ENCODE results near the gene DQX1. TPM values are rescaled to one million over a fixed set of nuclear protein-coding genes. Genes with fewer than 3 reads are reported as not detected.

Gene DQX1
- total RNA-seq, 1 experiment from 2014 or later, result 0.36 TPM

DNA sequence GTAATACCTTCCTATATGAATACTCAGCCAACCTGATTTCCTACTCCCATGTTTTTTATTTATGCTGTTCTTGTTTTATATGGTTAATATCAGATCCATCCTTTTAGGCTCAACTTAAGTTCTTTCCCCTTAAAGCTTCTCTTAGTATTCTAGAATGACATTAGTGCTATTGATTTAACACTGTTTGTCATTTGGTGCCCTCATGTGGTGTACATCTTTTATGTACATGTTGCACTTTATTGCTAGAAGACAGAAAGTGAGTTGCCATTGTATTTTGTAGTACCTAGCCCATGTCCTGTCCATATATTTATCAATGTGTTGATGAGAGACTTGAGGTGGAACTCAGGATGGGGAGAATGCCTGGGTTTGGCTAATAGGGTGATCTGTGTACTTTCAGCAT is 6.2 kb upstream of the DQX1 start:
- DNase-seq (ENCODE audit: low read depth), result peak; percentile 66

GRCh38 chr2:74531666-74532065 is 5.6 kb upstream of the DQX1 start:
- DNase-seq (ENCODE audit: low read depth), result no peak

DNA sequence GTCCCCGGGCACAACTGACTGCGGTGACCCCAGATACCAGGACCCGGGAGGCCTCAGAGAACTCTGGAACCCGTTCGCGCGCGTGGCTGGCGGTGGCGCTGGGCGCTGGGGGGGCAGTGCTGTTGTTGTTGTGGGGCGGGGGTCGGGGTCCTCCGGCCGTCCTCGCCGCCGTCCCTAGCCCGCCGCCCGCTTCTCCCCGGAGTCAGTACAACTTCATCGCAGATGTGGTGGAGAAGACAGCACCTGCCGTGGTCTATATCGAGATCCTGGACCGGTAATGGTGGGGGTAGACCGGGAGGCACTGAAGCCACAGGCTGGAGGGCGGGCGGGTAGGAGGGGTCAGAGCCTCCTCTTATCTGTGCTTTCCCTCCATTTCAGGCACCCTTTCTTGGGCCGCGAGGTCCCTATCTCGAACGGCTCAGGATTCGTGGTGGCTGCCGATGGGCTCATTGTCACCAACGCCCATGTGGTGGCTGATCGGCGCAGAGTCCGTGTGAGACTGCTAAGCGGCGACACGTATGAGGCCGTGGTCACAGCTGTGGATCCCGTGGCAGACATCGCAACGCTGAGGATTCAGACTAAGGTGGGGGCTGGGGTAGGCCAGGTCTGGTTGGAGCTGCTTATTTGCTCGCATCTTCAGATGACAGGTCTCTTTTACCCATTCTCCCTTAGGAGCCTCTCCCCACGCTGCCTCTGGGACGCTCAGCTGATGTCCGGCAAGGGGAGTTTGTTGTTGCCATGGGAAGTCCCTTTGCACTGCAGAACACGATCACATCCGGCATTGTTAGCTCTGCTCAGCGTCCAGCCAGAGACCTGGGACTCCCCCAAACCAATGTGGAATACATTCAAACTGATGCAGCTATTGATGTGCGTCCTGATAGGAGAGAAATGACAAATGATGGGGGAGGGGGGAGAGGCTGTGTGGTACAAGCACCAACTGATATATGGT is 4.5 kb upstream of the DQX1 start:
- peak; percentile 62 for DNase-seq (ENCODE audit: low read depth)

DNA sequence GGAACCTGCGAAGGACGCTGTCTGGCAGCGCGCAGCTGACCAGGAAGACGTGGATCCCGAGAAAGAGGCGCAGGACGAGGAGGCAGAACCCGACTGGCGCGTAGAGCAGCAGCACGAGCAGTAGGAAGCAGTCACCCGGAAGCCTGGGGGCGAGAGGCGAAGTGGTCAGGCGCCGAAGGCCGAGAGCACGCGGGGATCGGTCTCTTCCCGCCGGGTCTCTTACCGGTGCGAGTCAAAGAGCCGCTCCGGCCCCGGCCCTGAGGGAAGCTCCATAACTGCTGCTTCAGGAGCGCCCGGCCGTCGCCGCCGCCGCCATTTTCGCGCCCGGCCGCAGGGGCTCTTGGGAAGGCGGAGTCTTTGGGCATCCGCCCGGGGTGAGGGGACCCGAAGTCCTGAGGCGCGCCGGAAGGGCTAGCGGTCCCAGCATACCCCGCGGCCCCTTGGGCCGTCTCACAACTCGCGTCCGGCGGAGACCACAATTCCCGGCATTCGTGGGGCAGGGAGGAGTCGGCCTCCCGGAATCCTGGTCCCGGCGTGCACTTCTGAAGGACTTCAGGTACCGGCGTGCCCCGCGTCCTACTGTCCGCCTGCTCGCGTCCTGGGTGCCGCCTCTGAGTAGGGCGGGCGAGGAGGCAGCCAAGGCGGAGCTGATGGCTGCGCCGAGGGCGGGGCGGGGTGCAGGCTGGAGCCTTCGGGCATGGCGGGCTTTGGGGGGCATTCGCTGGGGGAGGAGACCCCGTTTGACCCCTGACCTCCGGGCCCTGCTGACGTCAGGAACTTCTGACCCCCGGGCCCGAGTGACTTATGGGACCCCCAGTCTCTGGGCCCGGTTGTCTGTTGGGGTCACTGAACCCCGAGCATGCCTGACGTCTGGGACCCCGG is 3.6 kb upstream of the DQX1 start, which contains the start of the genes AUP1 and HTRA2:
AUP1 (minus strand) TSS at position 350 of the 882 bp plus-strand sequence; CDS start at position 273, 77 bp downstream.
HTRA2 (plus strand) TSS at position 577 of the 882 bp plus-strand sequence; CDS start at position 651, 74 bp downstream.
- peak; percentile 99 for DNase-seq (ENCODE audit: low read depth)

DNA sequence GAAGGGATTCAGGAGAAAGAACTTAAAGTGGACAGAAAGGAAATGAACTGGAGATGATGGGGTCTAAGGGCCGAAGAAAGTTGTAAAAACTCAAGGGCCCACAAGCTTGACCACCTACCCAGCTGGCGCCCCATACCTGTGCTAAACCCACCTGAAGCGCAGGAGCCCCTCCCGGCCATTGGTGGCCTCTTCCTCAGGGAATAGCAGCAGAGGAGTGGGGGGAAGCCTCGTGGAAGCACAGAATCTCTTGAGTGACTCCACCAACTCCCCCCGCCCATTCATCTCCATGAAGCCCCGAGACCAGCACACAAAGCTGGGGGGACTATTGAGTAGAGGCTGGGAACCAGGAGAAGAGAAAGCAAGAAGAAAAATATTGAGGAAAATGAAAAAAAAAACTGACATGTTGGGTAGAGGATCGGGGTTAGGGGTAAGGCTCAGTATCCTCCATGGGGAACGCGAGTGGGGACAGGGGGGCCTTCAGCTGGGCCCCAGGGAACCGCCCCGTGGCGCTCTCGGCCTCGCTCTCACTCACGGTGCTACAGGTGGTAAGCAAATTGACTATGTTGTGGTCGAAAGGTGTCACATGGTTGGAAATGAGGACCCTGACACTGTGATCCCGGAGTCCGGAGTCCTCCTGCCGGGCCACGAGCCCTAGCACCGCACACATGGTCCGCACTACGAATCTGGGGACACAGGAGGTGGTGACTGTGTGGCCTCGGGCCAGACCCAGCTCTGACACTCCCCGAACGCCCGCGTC is 2.7 kb upstream of the DQX1 start:
- no peak for DNase-seq (ENCODE audit: low read depth)

- no peak for DNase-seq (ENCODE audit: low read depth)
Observed at GRCh38 chr2:74527741-74528140, 1.7 kb upstream of the DQX1 start.

DNA sequence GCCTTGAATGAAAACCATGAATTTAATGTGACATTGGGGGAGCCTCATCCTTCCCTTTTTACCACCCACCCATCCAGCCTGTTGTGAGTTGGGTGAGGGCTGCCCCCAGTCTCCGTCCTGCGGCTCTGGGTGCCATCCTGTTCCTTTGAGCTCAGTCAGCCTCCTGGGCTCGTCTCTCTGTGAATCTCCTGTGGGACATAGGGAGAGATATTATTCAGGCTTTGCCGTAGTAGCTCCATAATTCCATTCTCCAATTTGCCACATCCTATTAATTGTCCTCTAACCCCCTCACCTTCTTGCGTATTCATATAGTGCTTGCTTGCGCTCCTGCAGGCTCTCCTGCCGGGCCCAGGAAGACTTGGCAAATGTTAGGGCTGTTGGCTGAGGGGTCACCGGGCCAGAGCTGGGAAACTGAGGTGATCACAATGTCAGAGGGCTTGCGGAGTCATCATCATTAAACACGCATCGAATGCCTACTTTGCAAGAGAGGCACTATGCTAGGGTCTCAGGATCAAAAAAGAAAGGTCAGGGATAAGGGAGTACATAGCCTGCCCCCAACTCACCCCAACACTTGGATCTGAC is 709 bp upstream of the DQX1 start:
- DNase-seq (ENCODE audit: low read depth), result no peak

GRCh38 chr2:74524955-74525716 is 895 bp downstream of the DQX1 start:
- DNase-seq (ENCODE audit: low read depth), result no peak

- DNase-seq (ENCODE audit: low read depth), result no peak
Observed at GRCh38 chr2:74524005-74524404, 2.0 kb downstream of the DQX1 start.

GRCh38 chr2:74522516-74522915 is 3.5 kb downstream of the DQX1 start:
- DNase-seq (ENCODE audit: low read depth), result no peak

GRCh38 chr2:74516650-74517049 is 9.4 kb downstream of the DQX1 start:
- DNase-seq (ENCODE audit: low read depth), result no peak

DNA sequence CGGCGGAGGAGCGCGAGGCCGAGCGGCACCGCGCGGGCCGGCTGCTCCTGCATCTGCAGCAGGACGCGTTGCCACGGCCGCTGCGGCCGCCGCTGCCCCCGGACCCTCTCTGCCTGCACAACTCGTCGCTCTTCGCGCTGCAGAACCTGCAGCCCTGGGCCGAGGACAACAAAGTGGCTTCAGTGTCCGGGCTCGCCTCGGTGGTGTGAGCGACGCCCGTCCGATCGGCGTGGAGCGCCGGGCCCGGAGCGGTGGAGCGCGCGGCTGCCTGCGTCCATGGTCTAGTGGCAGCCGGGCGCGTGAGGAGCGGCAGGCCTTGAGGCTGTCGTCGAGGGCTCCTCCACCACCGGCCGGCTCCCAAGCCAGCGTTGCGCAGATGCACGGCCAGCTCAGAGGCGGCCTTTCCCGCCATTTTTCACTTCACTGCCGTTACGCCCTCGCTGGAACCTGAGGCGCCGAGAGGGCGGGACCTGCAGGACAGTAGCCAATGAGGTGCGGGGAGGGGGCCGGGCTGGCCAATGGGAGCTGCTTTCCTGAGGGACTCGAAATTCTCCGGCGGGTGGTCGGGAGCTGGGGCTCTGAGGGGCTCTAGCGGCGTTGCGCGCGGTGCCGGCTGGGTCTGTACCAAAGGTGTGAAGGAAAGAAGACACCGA is 9.9 kb downstream of the DQX1 start:
- DNase-seq (ENCODE audit: low read depth), result no peak

GRCh38 chr2:74515271-74515980 is 10.6 kb downstream of the DQX1 start:
- DNase-seq (ENCODE audit: low read depth), result no peak

- peak; percentile 65 for DNase-seq (ENCODE audit: low read depth)
Observed at GRCh38 chr2:74514368-74515270, 11.4 kb downstream of the DQX1 start, which contains the start of gene TLX2. TLX2 (plus strand) TSS chr2:74514450; CDS start chr2:74514807, 357 bp downstream.

DNA sequence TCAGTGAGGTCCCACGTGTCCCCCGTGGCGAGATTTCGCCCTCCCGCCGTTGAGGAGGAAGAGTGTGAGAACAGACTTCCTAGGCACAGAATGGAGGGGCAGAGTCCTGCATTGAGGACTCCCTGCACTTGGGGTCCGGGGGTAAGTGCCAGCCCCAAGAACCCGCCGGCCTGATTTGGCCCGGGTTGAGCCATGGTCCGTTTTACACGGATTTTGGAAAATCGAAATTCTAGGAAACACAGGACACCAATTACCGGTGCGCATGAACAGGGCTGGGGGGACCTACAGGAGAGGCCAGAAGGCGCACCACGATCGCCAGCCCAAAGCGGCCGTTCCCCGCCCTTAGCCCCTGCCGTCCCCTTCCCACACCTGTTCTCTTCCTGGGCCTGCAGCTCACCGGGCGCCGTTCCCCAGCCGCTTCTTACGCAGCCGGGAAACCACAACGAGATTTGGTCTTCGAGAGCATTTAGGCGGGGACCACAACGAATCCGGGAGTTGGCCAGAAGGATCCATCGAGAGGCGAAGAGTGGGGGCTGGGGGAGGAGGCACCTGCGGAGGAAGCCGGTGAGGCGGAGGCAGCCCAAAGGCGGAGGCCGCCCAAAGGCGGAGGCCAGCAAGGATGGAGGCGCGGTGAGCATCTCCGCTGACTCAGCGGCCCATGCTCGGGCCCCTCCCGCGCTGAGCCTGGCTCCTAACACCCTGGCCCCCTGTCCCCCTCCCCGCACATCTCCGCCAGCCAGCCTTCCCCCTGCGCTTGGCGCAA is 12.2 kb downstream of the DQX1 start:
- no peak for DNase-seq (ENCODE audit: low read depth)

DNA sequence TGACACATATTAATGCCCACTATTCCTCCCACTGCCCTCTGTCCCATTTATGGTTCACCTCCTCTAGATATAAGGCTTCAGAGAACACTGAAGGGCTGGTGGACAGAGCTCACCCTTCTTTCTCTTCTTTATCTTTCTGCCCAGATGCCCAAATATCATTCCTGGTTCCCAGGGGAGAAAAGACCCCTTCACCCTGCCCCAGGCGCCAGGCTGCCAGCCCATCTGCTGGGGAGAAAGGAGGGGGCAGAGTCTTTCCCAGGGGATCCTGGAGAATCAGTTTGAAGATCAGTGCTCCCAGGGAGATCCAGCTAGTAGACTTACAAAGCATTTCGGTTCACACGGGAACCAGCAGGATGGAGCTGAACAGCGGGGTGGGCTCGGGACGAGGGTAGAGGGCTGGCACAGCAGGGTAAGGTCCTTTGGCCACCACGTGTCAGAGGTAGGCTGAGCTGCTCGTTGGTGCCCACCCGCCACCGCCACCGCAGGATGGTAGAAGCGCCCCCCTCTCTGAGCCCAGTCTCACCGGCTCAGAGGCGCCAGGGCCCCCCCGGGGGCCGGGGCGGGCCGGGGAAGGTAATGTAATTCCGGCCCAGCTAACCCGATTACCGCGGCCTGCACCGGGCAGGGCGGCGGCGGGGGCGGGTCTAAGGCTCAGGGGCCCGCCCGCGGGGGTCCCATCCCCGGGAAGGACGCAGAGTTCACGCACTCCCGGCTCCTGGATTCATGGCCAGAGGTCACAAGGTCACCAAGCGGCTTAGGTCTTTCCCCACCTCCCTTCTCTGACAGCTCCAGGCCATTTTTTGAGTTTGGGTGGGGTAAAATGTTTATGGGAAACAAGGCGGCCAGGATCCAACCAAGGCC is 13.1 kb downstream of the DQX1 start:
- DNase-seq (ENCODE audit: low read depth), result no peak

Data from RPMI7951 (cell line).